AG09309 (cell line): ENCODE measurements around the gene HAO2.

Experiments used
- DNase-seq: peaks from one replicate; pipeline ENCODE4 v3.0.0-alpha.2; 2010; ENCODE audit warnings: low read depth
- H3K4me3 ChIP-seq: 2 replicates; pipeline ENCODE4 v1.5.1; 2011; ENCODE audit warnings: mild to moderate bottlenecking, low read depth, low read length, moderate library complexity; ENCODE audit not compliant: control insufficient read depth
- CTCF ChIP-seq: IDR thresholded peaks from 2 replicates; pipeline ENCODE4 v1.5.1; 2011; ENCODE audit warnings: mild to moderate bottlenecking, low read depth, low read length, inconsistent platforms; ENCODE audit not compliant: insufficient read depth, control insufficient read depth; ENCODE audit errors: missing control alignments

Gene HAO2

DNA sequence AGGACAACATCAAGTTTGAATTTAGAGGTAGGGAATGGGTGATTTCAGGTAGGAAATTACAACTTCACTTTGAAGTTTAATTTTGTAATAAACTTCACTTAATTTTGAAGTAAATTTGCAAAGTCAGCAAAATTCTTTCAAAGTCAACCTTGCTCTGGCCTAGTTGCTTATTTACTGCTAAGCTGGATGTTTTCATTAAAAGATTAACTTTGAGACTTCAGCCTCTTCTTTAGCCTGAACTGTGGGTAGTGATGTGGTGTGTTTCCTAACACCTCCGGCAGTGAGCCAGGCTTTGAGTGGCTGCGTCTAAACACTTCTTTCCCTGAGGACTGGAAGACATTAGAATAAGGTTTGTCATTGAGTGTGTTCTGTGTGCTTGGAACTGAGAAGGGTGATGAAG, at the start of gene HAO2:
Gene HAO2, plus strand, starts transcription at position 232 of the 400 bp plus-strand sequence. CDS start 12,301 bp downstream, outside the sequence.
- DNase-seq: no peak
- no peak within 1 kb of the TSS for H3K4me3 ChIP-seq
- TF ChIP-seq CTCF: no peak

GRCh38 chr1:119320100-119320499, 48.5 kb upstream of the HAO2 start:
- TF ChIP-seq CTCF: no peak
- H3K4me3 ChIP-seq: no peak overlapping the region
- no peak for DNase-seq

DNA sequence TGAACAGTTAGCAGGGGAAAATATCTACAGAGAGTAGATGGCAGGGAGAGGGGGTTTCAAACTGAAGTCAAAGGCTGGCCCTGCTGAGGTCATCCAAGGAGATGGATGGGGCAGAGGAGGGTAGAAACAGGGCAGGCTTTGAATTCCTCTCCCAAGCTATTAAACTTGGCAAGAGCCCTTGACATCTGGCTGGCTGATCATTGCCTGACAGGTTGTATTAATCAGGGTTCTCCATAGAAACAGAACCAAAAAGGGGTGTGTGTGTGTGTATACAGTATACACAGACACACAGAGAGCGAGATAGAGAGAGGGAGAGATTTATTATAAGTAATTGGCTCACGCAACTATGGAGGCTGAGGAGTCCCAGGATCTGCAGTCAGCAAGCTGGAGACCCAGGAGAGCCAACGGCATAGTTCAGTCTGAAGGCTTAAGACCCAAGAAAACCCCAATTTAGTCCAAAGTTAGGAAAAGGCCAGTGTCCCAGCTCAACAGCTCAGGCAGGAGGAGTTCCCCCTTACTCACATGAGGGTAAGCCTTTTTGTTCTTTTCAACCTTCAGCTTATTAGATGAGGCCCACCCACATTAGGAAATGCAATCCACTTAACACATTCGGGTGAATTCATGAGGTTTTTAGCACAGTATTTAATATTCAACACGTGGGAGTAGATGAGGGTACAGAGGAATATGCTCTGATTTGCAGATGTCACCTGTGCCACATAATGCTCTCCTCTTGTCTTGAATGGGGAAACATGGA, 46.7 kb upstream of the HAO2 start:
- no peak for DNase-seq
- no peak overlapping the region for H3K4me3 ChIP-seq
- no peak for TF ChIP-seq CTCF

DNA sequence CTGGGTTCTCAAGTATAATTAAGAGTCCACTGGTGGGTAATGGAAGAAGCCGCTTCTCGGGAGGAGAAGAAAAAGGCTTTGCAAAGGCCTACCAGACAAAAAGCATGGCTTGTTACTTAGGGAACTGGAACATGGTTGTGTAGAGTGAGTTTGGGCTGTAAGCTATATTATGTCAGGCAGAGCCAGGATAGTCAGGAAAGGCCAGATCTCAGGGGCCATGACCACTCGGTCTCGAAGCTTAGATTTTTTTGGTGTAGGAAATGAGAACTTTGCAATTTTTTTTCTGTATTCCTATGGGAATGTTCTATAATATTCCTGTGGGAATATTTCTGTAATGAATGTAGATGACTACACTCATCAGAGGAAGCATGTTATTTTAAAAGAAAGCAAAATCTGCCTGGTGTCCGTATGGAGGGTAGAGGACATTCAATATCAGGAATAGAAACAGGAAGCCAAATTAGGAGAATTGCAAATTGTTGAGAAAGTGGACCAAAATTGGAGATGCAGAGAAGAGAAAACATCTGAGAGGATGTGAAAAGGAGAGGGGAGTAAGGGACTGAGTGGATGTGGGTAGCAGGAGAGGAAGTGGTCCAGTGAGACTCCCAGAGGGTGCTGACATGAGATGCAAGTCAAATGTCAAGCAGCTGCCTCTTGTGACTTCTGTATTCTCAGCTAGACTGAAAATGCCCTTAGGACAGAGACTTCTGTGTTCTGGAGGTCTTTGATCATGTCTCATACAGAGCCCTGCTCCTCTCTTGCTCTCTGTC, 45.2 kb upstream of the HAO2 start:
- DNase-seq: no peak
- no peak for TF ChIP-seq CTCF
- H3K4me3 ChIP-seq: no peak overlapping the region

DNA sequence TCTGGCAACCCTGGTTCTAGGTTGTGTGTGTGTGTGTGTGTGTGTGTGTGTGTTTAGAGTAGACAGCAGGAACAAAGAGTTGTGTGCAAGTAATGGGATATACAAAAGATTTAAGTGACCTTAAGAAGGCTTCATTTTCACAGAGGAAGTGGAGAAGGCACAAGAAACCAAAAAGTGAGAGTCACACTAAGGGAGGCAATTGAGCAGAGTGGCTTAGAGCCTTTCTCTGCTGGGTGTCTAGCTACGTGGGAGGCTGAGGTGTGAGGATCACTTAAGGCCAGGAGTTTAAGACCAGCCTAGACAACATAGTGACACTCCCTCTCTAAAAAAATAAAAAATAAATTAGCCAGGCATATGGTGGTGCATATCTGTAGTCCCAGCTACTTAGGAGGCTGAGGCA, 44.4 kb upstream of the HAO2 start:
- no peak for TF ChIP-seq CTCF
- no peak for DNase-seq
- no peak overlapping the region for H3K4me3 ChIP-seq

- no peak overlapping the region for H3K4me3 ChIP-seq
- DNase-seq: no peak
- TF ChIP-seq CTCF: no peak
Measured at GRCh38 chr1:119326251-119326650, 42.3 kb upstream of the HAO2 start.
